ENCODE results near the gene NTM.

NTM gene

DNA sequence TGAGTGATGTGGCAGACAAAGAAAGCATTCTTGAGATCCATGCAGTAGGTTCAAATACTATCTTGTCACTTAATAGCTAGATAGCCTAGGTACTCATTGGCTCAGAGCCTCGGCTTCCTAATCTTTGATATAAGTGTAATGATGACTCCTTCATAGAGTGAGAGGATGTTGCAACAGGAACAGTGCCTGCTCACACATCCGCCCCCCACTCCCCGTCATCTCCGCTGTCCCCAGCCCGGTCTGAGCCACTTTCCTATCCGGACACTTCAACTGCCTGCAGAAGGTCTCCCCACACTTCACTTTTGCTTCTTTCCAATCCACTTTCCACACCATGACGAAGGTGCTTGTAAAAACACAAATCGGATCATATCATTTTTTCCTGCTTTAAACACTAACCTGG lies 128.8 kb downstream of the NTM start:
- DNase-seq (ENCODE audit: low read depth) = no peak

DNA sequence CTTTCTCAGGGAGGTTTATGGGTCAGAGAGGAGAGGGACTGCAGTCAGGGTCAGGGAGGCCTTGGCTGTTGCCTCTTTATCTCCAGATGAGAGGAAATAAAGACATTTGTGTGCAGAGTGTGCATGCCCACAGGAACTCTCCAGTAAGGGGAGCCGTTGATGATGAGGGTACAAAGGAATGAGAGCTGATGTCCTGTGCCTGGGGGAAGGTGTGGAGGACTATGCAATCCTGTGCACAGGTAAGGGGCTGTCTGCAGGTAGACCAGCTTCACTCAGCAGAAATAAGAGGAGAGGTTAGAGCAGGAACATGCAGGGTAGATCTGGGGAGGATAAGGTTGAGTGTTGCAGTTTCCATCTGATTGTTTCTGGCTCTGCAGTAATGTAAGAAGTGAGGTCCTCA lies 132.6 kb downstream of the NTM start:
- no peak for DNase-seq (ENCODE audit: low read depth)

GRCh38 chr11:131504199-131504949 lies 134.0 kb downstream of the NTM start:
- no peak for DNase-seq (ENCODE audit: low read depth)

DNA sequence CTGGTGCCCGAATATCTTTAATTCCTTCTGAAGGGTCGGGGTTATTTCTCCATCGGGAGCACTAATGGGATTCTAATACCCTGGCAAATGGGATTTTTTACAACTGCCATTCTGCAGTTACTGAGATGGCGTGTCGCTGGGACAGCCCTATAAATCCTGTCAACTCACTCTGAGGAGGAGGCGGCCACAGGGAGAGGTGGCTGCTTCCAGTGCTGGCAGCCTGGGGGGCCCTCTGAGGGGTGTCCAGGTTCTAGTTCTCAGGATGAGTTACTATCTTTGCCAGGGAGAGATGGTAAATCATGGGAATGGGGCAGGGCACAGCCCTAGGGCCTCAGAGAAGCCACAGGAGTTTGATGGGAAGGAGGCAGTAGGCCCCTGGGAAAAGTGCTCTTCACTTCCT lies 135.9 kb downstream of the NTM start:
- no peak for DNase-seq (ENCODE audit: low read depth)

DNA sequence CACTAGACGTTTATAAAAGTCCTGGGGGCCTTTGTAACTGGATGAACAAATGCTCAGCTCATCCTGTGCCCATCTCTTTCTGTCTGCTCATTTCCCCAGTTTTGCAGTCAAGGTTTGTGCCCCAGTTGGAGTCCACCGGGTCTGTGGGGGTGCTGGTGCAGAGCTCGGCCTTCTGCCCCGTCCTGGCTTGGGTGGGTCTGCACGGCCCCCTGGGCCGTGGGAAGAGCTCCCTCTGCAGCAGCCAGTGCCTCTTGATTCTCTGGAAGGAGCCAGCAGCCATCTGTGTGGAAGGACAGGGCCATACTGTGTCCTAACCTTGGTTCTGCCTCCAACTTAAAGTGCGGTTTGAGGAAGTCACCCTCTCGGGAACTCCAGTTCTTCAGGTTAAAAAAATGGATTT lies 140.2 kb downstream of the NTM start:
- no peak for DNase-seq (ENCODE audit: low read depth)

GRCh38 chr11:131511794-131512193 lies 141.4 kb downstream of the NTM start:
- no peak for DNase-seq (ENCODE audit: low read depth)

GRCh38 chr11:131512228-131512627 lies 141.8 kb downstream of the NTM start:
- DNase-seq (ENCODE audit: low read depth) = no peak

GRCh38 chr11:131514062-131514461 lies 143.6 kb downstream of the NTM start:
- DNase-seq (ENCODE audit: low read depth) = no peak

DNA sequence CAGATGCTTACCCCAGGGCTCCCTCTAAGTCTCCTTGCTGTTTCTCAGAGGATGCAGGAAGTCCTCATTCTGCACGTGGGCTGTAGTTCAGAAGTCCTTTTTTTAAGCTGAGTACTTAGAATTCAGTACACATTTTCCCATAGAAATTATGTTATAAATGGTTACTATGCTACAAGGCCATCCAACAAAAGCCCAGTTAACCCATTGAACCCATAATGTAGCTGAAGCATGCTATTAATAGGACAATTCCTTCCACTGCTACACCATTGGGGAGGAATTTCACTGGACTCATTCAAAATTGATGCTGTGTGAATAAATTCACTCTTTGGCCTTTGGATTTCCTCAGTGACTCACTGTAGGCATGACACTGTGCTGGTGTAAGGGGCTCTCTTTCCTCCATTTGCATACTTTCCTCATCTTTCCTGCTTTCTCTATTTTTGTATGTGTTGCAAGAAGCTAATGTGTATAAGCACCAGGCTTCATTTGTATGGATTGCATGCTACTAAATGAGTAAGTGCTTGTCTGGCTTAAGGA lies 148.0 kb downstream of the NTM start:
- DNase-seq (ENCODE audit: low read depth) = no peak

DNA sequence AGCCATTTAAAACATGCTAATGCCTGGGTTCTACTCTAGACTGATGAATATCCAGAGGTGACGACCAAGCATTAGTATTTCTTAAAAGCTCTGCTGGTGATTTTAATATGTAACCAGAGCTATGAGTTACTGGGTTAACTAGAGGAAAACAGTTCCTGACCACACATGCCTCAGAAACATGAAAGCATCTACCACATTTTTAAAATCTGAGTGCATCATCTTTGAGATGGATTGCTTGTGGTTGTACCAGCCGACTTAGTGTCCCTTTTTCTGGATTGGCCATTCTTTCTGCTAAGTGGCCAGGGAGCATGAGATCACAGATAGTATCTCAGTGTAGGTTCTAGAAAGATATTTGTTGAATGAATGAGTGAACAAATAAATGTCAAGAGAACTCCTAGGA lies 152.4 kb downstream of the NTM start:
- no peak for DNase-seq (ENCODE audit: low read depth)

DNA sequence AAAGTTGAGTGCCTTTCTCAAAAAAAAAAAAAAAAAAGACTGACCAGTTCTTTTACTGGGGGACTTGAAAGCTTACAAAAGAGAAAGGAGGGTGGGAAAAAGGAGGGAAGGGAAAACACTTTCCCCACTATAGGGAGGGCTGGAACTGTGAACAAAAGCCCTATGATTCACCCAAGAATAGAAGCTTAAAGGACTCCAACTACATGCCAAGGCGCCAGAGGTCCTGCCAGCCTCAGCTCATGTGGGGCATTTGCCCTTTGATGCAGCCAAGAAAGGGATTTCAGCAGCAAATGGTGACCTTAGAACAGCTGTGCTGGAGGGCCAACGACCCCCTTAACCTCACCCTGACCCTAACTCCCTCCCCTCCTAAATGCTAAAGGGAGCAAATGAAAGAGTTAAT lies 160.0 kb downstream of the NTM start:
- DNase-seq (ENCODE audit: low read depth) = no peak

DNA sequence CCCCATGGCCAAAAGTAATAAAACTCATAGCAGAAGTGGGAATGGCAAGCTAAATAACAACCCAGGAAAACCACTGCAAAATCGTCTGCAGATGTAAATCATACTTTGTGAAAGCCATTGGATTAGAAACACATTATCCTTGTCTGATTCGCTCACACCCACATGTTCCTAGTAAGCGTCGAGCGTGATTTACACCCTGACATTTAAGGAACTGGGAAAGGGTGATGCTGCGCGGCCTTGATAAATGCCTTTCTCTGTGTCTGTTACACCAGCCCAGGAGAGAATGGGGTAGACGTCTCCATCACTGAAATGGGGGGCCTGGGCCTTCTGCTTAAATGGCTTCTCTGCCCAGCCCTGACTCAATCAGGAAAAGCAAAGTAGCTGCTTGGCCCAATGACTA lies 162.7 kb downstream of the NTM start:
- no peak for DNase-seq (ENCODE audit: low read depth)

DNA sequence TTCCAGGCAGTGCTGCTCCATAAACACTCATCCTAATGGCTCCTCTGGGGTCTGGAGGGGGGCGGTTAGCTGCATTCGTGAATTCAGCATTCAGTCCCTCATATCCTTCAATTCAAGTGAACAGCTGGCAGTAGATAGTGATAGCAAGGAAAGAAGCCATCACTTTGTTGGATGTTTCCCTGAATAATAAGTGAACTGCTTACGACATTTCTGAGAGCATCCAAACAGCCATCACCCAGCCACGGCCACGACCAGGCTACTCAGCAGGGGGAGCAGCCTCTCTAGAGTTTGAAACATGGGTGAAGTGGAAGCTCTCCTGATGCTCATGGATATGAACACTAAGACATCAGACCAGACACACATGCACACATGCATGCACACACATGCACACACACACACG lies 163.6 kb downstream of the NTM start:
- DNase-seq (ENCODE audit: low read depth) = no peak

DNA sequence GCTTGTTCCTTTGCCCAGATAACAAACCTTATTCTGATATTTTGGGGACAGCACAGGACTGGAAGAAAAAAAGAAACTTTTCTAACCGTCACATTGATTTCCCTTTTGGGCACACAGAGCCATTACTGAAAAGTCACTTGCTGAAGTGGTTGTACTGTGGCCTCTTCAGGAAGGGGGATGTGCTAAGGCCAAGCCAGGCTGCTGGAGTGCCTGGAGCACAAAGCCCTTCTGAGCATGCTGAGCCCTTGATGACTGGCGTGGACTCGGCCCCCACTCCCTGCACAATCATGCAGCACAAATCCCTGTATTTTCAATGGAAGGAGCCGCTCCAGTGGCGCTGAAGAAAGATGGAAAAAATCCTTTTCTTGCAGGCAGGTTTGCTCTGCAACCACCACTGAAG lies 164.2 kb downstream of the NTM start:
- DNase-seq (ENCODE audit: low read depth) = no peak

- no peak for DNase-seq (ENCODE audit: low read depth)
Observed at GRCh38 chr11:131536159-131536558, 165.7 kb downstream of the NTM start.

GRCh38 chr11:131537196-131537595 lies 166.8 kb downstream of the NTM start:
- DNase-seq (ENCODE audit: low read depth) = no peak

DNA sequence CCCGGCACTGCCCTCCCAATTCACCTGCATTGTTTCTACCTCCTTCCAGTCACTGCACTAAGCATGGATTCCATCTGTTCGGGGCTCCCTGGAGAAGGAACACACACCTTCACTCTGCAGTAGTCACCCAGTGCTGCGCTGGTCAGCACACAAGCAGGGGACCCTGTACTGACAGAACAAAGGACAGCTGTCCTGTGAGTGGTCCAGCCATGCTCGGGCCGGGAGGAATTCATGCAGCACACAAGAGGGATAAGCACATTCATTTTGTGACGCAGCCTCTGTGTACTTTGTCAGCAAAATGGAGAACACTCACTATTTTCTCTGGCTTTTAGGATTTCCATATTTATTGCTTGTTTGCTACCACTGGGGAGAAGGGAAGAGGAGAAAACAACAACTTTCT lies 167.3 kb downstream of the NTM start:
- no peak for DNase-seq (ENCODE audit: low read depth)

- no peak for DNase-seq (ENCODE audit: low read depth)
Observed at GRCh38 chr11:131538322-131538721, 167.9 kb downstream of the NTM start.

- DNase-seq (ENCODE audit: low read depth) = no peak
Observed at GRCh38 chr11:131540676-131541075, 170.3 kb downstream of the NTM start.

DNA sequence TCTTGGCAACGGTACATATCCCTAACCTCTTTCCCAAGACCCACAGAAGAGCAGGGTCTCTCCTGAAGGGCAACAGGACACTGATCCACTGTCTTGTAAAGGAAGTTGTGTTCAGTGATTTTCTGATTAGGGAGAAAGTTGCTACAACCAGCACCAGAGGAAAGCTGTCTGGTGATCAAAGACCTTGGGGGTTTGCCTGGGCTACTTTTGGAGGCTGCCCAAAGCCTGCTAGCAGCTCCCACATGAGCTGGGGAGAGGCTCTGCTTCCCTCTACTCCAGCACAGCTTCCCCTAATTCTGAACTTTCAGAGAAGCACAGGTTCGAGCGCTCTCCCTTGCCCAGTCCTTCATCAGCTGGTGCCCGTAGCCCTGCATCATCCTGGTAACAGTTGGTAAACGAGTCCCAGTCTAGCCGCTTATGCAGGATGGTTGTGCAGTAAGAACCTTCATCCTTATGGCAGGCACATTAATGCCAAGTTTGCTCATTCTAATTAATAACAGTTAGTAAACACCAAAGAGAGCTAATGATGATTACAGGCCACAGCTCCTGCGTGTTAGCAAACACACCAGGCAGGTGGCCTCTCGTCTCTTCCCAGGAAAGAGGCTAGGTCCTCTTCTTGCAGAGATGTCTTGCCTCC lies 173.1 kb downstream of the NTM start:
- no peak for DNase-seq (ENCODE audit: low read depth)

DNA sequence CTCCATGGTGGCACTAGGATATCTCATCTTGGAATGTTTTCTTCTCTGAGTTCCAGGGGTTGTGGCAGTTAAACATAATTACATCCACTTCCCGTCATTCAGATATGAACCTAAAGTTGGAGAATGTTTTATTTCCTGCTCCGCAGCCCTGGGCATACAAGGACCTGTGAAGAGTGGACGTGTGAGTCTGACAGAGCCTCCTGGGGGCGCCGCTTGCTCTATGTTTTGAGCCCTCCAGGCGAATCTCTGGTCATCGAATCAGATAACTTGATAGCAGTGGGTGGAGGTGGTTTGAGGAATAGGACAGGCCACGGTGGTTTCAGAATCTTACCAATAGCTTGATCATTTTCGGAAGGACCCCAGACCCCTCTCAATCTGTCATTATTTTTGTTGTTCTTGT lies 174.2 kb downstream of the NTM start:
- DNase-seq (ENCODE audit: low read depth) = no peak

GRCh38 chr11:131546218-131546895 lies 175.9 kb downstream of the NTM start:
- DNase-seq (ENCODE audit: low read depth) = no peak

DNA sequence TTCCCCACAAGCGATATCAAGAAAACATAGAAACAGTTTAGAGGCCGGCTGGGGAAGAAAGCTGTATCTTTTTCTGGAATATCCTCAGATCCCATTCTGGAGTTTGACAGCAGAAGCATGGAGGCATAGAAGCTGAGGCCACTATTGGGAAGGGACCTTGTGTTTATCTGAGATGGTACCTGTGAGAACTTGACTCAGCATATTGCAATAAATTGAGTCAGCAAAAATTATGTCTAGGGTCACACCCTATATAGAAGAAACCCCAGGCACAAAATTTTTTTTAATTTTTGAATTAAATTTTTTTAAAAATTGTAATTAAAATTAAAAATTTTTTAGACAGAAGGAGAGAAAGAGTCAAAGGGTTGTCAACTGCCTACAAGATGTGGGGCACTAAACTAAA lies 178.7 kb downstream of the NTM start:
- DNase-seq (ENCODE audit: low read depth) = no peak
